Measurements from ENCODE around the gene DTX2.
"Not testable (repeated sequence)": the region's sequence is repeated elsewhere in the genome, so short reads cannot be mapped to it uniquely, and the experiment has no call there.

Gene DTX2

DNA sequence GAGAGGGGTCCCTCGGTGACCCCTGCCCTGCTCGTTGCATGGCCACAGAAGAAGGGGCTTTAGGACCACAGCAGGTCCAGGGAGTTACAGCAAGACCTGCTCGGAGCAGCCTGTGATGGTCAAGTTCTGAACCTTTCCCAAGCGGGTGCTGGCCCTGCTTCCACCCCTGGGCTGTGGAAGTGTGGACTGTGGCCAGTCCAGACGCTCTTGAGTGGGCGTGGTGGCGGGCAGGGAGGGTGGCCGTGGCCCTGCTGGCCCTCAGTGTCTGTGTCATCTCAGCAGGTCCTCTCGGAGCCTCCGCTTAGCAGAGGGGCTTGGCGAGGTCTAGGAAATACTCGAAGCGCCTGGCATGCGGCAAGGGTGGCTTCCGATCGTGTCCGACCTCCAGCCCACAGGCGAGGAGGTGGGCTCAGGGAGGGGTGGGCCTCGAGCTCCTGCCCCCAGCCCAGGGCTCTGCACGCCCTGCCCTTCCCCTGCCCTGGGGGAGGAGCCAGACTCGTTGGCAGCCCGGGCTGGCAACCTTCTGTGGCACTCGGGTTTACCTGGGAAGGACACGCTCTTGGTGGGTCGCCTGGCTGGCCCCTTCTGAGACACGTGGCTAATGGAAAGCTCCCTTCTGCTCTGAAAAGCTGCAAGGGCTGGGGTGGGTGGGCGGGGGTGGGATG, 36.5 kb downstream of the DTX2 start:
- H3K27ac ChIP-seq, result not testable (repeated sequence)

- not testable (repeated sequence) for H3K27ac ChIP-seq
Observed at GRCh38 chr7:76498583-76499200, 37.2 kb downstream of the DTX2 start.

GRCh38 chr7:76499201-76499923, 37.9 kb downstream of the DTX2 start:
- not testable (repeated sequence) for H3K27ac ChIP-seq

DNA sequence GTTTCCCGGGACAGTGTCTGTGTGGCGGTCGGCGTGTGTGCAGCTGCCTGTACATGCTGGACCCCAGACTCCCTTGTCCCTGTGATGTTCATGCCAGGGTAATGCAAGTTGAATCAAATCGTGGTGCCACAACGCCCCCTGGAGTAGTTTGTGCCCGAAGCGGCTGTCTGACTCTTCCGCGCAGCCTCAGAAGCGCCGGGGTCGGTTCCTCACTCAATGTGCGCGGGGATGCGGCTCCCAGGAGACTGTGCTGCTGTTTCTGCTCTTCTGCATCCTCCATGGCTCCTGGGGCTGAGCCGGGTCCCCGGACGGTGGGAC, 38.4 kb downstream of the DTX2 start:
- H3K27ac ChIP-seq, result not testable (repeated sequence)

DNA sequence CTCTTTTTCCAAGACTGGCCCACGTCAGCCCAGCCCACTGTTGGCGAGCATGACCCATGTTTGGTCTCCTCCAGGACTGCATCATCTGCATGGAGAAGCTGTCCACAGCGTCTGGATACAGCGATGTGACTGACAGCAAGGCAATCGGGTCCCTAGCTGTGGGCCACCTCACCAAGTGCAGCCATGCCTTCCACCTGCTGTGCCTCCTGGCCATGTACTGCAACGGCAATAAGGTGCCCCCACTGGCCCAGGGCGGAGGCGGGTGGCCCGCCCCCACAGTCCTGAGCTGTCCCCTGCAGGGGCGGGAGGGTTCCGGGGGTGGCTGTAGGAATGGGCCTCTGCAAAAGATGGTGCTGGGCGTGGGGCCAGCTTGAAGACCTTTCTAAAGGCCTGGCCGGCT, 40.7 kb downstream of the DTX2 start:
- H3K27ac ChIP-seq, result not testable (repeated sequence)

GRCh38 chr7:76502836-76503235, 41.3 kb downstream of the DTX2 start:
- H3K27ac ChIP-seq, result not testable (repeated sequence)

DNA sequence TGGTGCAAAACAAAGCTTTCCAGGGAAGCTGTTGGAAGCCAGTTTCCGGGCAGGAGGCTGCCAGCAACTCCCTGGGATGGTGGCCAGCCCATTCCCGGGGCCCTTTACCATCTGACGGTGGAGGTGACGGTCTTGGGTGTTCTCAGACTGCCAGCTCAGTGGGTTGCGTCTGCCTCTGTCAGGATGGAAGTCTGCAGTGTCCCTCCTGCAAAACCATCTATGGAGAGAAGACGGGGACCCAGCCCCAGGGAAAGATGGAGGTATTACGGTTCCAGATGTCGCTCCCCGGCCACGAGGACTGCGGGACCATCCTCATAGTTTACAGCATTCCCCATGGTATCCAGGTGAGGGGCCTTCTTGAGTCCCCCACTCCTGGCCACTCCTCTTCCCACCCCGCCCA, 41.7 kb downstream of the DTX2 start:
- not testable (repeated sequence) for H3K27ac ChIP-seq

DNA sequence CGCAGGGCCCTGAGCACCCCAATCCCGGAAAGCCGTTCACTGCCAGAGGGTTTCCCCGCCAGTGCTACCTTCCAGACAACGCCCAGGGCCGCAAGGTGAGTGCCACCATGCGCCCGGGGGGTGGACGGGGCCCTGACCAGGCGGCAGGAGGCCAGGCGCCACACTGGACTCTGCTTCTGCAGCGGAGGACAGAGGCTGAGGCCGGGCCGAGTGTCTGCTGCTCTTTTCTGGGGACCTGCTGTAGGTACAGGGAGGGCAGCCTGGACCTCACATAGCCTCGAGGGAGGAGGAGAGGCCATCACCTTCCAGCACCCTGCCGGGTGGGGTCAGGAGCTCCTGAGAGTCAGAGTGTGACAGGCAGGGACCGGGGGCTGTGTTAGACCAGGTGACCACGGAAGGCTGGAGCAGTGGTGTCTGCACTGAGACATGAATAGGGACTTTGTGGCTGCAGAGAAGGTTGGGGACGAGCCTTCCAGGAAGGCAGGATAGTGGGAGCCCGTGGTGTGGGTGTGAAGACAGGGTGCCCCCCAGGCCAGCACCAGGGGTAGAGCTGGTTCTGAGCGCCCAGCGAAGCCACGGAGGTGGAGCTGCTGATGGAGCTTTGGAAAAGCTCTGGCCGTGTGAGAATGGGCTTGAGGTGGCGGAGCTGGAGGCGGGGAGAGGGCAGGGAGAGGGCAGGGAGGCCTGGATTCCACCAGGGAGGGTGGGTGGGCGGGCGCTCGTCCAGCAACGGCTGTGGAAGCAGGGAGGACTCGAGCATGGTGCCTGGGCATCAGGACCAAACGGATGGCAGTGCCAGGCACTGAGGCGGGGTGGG, 43.0 kb downstream of the DTX2 start:
- not testable (repeated sequence) for H3K27ac ChIP-seq

DNA sequence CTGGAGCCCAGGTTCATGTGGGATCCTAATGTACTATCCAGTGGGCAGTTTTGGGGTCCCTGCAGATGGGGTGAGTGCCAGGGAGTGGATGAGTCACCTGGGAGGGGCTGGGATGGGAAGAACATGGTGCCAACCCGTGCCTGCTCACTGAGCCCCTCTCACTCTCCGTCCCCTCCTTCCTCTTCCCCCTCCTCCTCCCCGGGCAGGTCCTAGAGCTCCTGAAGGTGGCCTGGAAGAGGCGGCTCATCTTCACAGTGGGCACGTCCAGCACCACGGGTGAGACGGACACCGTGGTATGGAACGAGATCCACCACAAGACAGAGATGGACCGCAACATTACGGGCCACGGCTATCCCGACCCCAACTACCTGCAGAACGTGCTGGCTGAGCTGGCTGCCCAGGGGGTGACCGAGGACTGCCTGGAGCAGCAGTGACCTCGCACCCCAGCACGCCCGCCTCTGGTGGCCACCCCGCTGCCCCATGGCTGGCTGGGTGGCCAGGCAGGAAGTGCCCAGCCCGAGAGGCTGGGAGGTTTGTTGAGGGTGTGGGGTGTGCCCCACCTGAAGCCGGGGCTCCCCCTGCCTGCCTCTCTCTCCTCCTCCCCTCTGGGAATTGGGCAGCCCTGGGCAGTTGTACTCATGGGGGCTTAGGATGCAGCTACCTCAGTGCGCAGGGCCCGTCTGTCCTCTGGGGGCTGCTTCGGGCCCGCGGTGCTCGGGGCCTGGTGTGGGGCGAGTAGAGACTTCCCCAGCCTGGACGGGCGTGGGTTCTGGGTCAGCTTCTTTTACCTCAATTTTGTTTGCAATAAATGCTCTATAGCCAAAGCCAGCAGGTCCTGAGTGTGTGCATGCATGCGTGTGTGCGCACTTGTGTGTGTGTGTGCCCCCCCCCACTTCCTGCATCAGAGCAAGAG, 43.9 kb downstream of the DTX2 start:
- TF ChIP-seq, protein P1, sequence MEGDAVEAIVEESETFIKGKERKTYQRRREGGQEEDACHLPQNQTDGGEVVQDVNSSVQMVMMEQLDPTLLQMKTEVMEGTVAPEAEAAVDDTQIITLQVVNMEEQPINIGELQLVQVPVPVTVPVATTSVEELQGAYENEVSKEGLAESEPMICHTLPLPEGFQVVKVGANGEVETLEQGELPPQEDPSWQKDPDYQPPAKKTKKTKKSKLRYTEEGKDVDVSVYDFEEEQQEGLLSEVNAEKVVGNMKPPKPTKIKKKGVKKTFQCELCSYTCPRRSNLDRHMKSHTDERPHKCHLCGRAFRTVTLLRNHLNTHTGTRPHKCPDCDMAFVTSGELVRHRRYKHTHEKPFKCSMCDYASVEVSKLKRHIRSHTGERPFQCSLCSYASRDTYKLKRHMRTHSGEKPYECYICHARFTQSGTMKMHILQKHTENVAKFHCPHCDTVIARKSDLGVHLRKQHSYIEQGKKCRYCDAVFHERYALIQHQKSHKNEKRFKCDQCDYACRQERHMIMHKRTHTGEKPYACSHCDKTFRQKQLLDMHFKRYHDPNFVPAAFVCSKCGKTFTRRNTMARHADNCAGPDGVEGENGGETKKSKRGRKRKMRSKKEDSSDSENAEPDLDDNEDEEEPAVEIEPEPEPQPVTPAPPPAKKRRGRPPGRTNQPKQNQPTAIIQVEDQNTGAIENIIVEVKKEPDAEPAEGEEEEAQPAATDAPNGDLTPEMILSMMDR (conservative IDR thresholded peaks at IDR 0.05), result no peak

GRCh38 chr7:76506081-76506440, 44.6 kb downstream of the DTX2 start:
- H3K27ac ChIP-seq, result no peak overlapping the region
- TF ChIP-seq, protein P1 (conservative IDR thresholded peaks at IDR 0.05), result no peak

More for the DNA sequence above, 43.9 kb downstream of the DTX2 start:
- H3K27ac ChIP-seq, result no peak overlapping the region

GRCh38 chr7:76506643-76507042, 45.1 kb downstream of the DTX2 start:
- H3K27ac ChIP-seq, result not testable (repeated sequence)

DNA sequence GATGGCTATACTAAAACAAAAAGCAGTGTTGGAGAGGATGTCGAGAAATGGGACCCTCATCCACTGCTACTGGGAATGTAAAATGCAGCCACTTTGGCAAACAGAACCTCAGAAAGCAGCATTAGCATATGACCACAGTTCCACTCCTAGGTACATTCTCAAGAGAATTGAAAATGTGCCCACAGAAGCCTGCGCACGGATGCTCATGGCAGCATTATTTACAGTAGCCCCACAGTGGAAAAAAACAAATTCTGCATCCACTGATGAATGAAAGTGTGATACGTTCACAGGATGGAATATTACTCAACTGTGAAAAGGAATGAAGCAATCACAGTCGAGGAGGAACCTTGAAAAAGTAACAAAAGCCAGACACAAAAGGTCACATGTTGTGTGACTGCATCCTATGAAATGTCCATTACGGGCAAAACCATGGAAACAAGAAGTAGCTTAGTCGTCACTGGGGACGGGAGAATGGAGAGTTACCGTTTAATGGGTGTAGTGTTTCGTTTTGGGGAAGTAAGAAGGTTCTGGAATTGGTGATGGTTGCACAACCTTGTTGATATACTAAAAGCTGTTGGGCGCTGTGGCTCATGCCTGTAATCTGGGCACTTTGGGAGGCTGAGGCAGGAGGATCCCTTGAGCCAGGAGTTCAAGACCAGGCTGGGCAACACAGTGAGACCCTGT, 46.4 kb downstream of the DTX2 start:
- no peak overlapping the region for H3K27ac ChIP-seq
- TF ChIP-seq, protein P1 (conservative IDR thresholded peaks at IDR 0.05), result no peak

All from VCaP (cell line).